ENCODE results near the gene MBD2. TPM values are rescaled to one million over a fixed set of nuclear protein-coding genes. Genes with fewer than 3 reads are reported as not detected.

Gene MBD2
- total RNA-seq, 1 donor from 2014 or later = 26.7 TPM

DNA sequence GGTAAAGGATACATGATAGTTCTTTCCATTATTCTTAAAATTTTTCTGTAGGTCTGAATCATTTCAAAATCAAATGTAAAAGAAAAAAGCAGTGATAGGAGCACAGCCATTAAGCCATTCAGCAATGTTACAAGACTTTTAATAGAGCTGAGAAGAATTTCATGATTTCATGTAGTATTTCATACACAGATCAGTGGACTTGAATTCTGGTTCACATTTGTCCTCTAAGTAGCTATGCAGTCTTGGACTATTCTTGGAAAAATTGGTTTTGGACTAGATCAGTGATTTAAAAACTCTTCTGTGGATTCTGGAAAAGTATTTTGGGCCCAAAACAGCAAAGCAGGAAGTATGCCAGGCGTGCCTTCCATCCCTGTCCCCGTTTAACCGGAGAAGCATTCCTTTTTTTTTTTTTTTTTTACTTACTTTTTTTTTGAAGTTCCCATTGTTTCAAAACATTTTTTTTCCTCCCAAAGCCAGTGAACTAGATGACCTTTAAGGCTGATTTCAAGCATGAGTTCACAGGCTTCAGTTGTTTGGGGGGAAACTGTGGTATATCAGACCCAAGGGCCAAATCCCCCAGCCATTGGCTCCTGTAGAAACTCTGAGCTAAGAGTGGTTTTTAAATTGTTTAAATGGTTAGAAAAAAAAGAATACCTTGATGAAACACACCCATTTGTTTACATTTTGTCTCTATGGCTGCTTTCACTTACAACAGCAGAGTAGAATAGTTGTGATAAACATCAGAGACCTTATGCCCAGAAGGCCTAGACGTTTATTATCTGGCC, 27.3 kb upstream of the MBD2 start:
- no peak overlapping the region for H3K4me3 ChIP-seq (ENCODE audit: low read depth, low read length)
- H3K36me3 ChIP-seq (ENCODE audit: control insufficient read depth, insufficient read depth, low read length) = no peaks in the 10 kb centered on the region
- no peaks in the 10 kb centered on the region for H3K27me3 ChIP-seq (ENCODE audit: control insufficient read depth, insufficient read depth, low read length)
- DNase-seq (ENCODE audit: low read depth) = no peak
- TF ChIP-seq, protein P1, sequence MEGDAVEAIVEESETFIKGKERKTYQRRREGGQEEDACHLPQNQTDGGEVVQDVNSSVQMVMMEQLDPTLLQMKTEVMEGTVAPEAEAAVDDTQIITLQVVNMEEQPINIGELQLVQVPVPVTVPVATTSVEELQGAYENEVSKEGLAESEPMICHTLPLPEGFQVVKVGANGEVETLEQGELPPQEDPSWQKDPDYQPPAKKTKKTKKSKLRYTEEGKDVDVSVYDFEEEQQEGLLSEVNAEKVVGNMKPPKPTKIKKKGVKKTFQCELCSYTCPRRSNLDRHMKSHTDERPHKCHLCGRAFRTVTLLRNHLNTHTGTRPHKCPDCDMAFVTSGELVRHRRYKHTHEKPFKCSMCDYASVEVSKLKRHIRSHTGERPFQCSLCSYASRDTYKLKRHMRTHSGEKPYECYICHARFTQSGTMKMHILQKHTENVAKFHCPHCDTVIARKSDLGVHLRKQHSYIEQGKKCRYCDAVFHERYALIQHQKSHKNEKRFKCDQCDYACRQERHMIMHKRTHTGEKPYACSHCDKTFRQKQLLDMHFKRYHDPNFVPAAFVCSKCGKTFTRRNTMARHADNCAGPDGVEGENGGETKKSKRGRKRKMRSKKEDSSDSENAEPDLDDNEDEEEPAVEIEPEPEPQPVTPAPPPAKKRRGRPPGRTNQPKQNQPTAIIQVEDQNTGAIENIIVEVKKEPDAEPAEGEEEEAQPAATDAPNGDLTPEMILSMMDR (IDR thresholded peaks at IDR 0.05; ENCODE audit: insufficient read depth, low read length, poor library complexity, severe bottlenecking) = no peak

- Histone ChIP-seq H3K36me3 (ENCODE audit: control insufficient read depth, insufficient read depth, low read length) (no peaks in the 10 kb centered on the region), H3K27me3 (ENCODE audit: control insufficient read depth, insufficient read depth, low read length) (no peaks in the 10 kb centered on the region), H3K4me3 (ENCODE audit: low read depth, low read length) (no peak overlapping the region)
- DNase-seq (ENCODE audit: low read depth) = no peak
- TF ChIP-seq, protein P1 (IDR thresholded peaks at IDR 0.05; ENCODE audit: insufficient read depth, low read length, poor library complexity, severe bottlenecking) = no peak
These were observed 26.4 kb upstream of the MBD2 start for GRCh38 chr18:54250846-54251261.

DNA sequence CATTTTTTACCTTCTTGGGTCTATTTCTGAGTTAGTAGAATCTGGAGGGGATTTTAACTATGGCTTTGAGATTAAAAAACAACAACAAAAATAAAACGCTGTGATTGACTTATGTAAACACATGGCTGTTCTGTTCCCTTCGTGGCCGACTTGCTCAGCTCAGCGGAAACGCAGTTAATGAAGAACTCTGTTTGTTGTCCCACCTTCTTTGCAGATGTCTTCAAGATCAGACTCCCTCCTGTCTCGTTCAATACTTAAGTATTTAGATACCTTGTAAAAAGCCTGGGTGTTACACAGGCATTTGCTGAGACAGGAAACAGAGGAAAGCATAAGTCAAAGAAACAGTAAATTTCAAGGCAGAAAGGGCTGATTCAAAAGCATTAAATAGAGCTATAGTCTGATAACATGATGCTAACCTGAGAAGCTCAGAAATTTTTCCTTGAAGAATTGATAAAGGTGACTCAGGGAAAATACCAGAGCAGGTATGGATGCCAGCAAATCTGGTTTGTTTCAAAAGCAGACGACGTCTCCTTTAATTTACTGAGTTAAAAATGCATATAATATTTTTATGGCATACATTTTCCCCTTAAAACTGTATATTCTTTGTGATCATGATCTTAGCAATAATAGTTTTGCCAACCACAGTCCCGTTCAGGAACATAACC, 23.2 kb upstream of the MBD2 start:
- DNase-seq (ENCODE audit: low read depth) = no peak
- Histone ChIP-seq H3K36me3 (ENCODE audit: control insufficient read depth, insufficient read depth, low read length) (no peaks in the 10 kb centered on the region), H3K27me3 (ENCODE audit: control insufficient read depth, insufficient read depth, low read length) (no peaks in the 10 kb centered on the region), H3K4me3 (ENCODE audit: low read depth, low read length) (no peak overlapping the region)
- TF ChIP-seq, protein P1 (IDR thresholded peaks at IDR 0.05; ENCODE audit: insufficient read depth, low read length, poor library complexity, severe bottlenecking) = no peak

DNA sequence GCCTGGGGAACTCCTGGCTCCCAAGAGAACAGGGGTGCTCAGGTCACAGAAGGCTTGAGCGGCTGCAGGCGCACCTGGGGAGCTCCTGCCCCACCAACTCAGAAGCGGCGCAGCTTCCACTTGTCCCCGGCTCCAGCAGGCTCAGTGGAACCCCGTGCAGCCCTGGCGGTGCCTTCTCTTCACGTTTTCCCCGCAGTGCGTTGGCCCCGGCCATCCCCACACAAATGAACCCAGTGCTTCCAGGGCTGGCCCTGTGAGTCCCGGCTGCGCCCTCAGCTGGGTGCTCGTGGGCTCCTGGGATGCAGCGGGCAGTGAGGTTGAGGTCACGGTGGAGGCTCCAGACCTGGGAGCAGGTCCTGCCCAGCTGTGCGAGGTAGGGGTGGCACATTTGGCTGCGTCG, 17.9 kb upstream of the MBD2 start:
- TF ChIP-seq, protein P1 (IDR thresholded peaks at IDR 0.05; ENCODE audit: insufficient read depth, low read length, poor library complexity, severe bottlenecking) = no peak
- no peaks in the 10 kb centered on the region for H3K36me3 ChIP-seq (ENCODE audit: control insufficient read depth, insufficient read depth, low read length)
- no peaks in the 10 kb centered on the region for H3K27me3 ChIP-seq (ENCODE audit: control insufficient read depth, insufficient read depth, low read length)
- H3K4me3 ChIP-seq (ENCODE audit: low read depth, low read length) = no peak overlapping the region
- DNase-seq (ENCODE audit: low read depth) = no peak

GRCh38 chr18:54241483-54241882, 17.0 kb upstream of the MBD2 start:
- no peaks in the 10 kb centered on the region for H3K27me3 ChIP-seq (ENCODE audit: control insufficient read depth, insufficient read depth, low read length)
- no peaks in the 10 kb centered on the region for H3K36me3 ChIP-seq (ENCODE audit: control insufficient read depth, insufficient read depth, low read length)
- no peak for DNase-seq (ENCODE audit: low read depth)
- TF ChIP-seq, protein P1 (IDR thresholded peaks at IDR 0.05; ENCODE audit: insufficient read depth, low read length, poor library complexity, severe bottlenecking) = no peak
- H3K4me3 ChIP-seq (ENCODE audit: low read depth, low read length) = no peak overlapping the region
